ENCODE measurements around the gene RABGGTB.
"Not testable (repeated sequence)": the region's sequence is repeated elsewhere in the genome, so short reads cannot be mapped to it uniquely, and the experiment has no call there.

RABGGTB gene

GRCh38 chr1:75796376-75797272 is 10.6 kb downstream of the RABGGTB start, which contains the start of gene MSH4:
Gene MSH4, plus strand, starts transcription at chr1:75796882. Its CDS starts 104 bp downstream, at chr1:75796986.
- no peak for DNase-seq (ENCODE audit: low spot score)

GRCh38 chr1:75797273-75797588 is 11.2 kb downstream of the RABGGTB start:
- DNase-seq (ENCODE audit: low spot score) = no peak

GRCh38 chr1:75797606-75798216 is 11.7 kb downstream of the RABGGTB start:
- no peak for DNase-seq (ENCODE audit: low spot score)

GRCh38 chr1:75801480-75801879 is 15.4 kb downstream of the RABGGTB start:
- DNase-seq (ENCODE audit: low spot score) = not testable (repeated sequence)

- DNase-seq (ENCODE audit: low spot score) = no peak
These were observed 22.9 kb downstream of the RABGGTB start for GRCh38 chr1:75808921-75809320.

- not testable (repeated sequence) for DNase-seq (ENCODE audit: low spot score)
These were observed 24.1 kb downstream of the RABGGTB start for GRCh38 chr1:75810113-75810512.

GRCh38 chr1:75811211-75811981 is 25.3 kb downstream of the RABGGTB start:
- DNase-seq (ENCODE audit: low spot score) = no peak

GRCh38 chr1:75812065-75812464 is 26.0 kb downstream of the RABGGTB start:
- no peak for DNase-seq (ENCODE audit: low spot score)

- not testable (repeated sequence) for DNase-seq (ENCODE audit: low spot score)
These were observed 37.5 kb downstream of the RABGGTB start for GRCh38 chr1:75823596-75823995.

GRCh38 chr1:75836528-75837100 is 50.6 kb downstream of the RABGGTB start:
- DNase-seq (ENCODE audit: low spot score) = no peak

- DNase-seq (ENCODE audit: low spot score) = no peak
These were observed 52.0 kb downstream of the RABGGTB start for GRCh38 chr1:75838079-75838478.

GRCh38 chr1:75841421-75841820 is 55.4 kb downstream of the RABGGTB start:
- no peak for DNase-seq (ENCODE audit: low spot score)
